K562 (cell line): ENCODE measurements around the gene AKAP13.

Experiments used
- AFF1 ChIP-seq, 2 experiments: fragments of 450-650 bp; IDR thresholded peaks; 2 replicates each; pipeline ENCODE4 v1.6.1; 2018; ENCODE audit warnings: mild to moderate bottlenecking in 2 of 2, low read depth in 1 of 2; ENCODE audit not compliant: partially characterized antibody in 2 of 2
- BDP1 ChIP-seq: IDR thresholded peaks from 3 replicates; pipeline ENCODE4 v1.6.1; 2011; ENCODE audit not compliant: insufficient read length, insufficient read depth
- C11orf30 ChIP-seq: fragments of 450-650 bp; IDR thresholded peaks from 2 replicates; pipeline ENCODE4 v1.6.1; 2016; ENCODE audit warnings: low read depth, mild to moderate bottlenecking
- CTBP1 ChIP-seq: fragments of 450-650 bp; IDR thresholded peaks from 2 replicates; pipeline ENCODE4 v1.6.1; 2016; ENCODE audit warnings: borderline replicate concordance
- CTCF ChIP-seq, 3 experiments: IDR thresholded peaks in 2 of 3; conservative IDR thresholded peaks in 1 of 3; 2 replicates each; pipeline ENCODE4 v1.5.1; 2011 to 2012; ENCODE audit warnings: low read length in 3 of 3, mild to moderate bottlenecking in 3 of 3, control low read depth in 2 of 3, improper control_type of control experiment in 1 of 3, inconsistent platforms in 1 of 3, low read depth in 1 of 3, mixed read lengths in 1 of 3, moderate library complexity in 1 of 3; ENCODE audit not compliant: insufficient read depth in 2 of 3
- HOMEZ ChIP-seq: fragments of 250-450 bp; sonication (Bioruptor Pico); IDR thresholded peaks from 2 replicates; pipeline ENCODE4 v1.4.0; 2020; ENCODE audit warnings: mild to moderate bottlenecking, moderate library complexity
- JUND ChIP-seq, 2 experiments: IDR thresholded peaks; 2 replicates in 1 of 2; 3 replicates in 1 of 2; pipeline ENCODE4 v1.6.1; 2011; ENCODE audit warnings: borderline replicate concordance in 2 of 2, low read depth in 2 of 2, low read length in 2 of 2, improper control_type of control experiment in 1 of 2, missing biosample characterization in 1 of 2, missing genetic modification characterization in 1 of 2, missing genetic modification reagents in 1 of 2
- POLR2A ChIP-seq: fragments of 450-650 bp; conservative IDR thresholded peaks from 2 replicates; pipeline ENCODE4 v1.6.1; 2016

- no peak for TF ChIP-seq C11orf30
- no peak for TF ChIP-seq POLR2A
- no peak for TF ChIP-seq CTCF (IDR thresholded peaks at IDR 0.05 in 2 of 3, conservative IDR thresholded peaks at IDR 0.05 in 1 of 3; ENCODE audit: insufficient read depth in 2 of 3, low read depth in 1 of 3, low read length in 3 of 3)
- TF ChIP-seq JUND (IDR thresholded peaks at IDR 0.05; ENCODE audit: borderline replicate concordance, low read depth, low read length): no peak
- TF ChIP-seq JUND (tag; IDR thresholded peaks at IDR 0.05; ENCODE audit: borderline replicate concordance, low read depth, low read length): no peak
- no peak for TF ChIP-seq HOMEZ
- TF ChIP-seq AFF1 (IDR thresholded peaks at IDR 0.05; ENCODE audit: low read depth in 1 of 2, partially characterized antibody in 2 of 2): no peak
- no peak for TF ChIP-seq BDP1
- TF ChIP-seq CTBP1: no peak
Observed at GRCh38 chr15:85755471-85755870, 375.1 kb downstream of the AKAP13 start.
